ENCODE measurements around the gene GLB1L2.

The GLB1L2 gene

DNA sequence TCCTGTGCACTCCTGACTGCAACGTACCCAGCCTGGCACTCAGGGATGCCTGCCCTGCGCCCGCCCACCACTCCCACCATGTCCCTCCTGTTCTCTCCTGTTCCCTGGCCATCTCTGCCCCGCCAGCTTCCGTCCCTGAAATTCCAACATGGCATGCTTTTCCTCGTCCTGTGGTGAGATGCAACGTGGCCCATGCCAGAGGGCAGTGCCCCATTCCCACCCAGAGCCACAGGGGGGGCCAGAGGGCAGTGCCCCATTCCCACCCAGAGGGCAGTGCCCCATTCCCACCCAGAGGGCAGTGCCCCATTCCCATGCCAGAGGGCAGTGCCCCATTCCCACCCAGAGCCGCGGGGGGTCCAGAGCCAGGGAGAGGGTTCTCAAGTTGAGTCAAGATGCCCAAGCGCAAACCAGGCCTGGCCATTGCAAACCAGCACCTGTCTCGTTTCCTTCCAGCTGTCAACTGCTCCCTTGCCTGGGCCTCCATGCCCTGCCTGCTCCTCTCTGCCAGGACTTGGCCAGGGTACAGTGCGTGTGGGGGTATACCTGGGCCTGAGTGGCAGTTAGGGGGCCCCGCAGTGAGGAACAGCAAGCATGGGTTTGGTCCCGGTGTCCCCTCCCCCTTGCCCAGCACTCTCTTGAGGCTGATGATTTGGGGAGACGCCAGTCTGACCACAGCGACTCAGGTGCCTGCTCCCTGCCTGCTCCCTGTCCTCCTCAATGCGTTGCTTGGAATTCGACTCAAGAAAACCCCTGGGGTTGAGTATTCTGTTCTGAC lies 65.7 kb downstream of the GLB1L2 start:
- Histone ChIP-seq H3K27me3 (ENCODE audit: control insufficient read depth, insufficient read depth, low read length) (peaks cover 3% of the 10 kb centered on the region), H3K36me3 (ENCODE audit: control insufficient read depth, insufficient read depth, low read length) (no peaks in the 10 kb centered on the region), H3K4me1 (ENCODE audit: control insufficient read depth, insufficient read depth, low read length) (peaks cover 5% of the 10 kb centered on the region), H3K9ac (ENCODE audit: low read length) (no peak overlapping the region), H3K9me3 (ENCODE audit: control insufficient read depth, low read length) (no peaks in the 10 kb centered on the region), H3K4me3 (ENCODE audit: low read length) (no peak overlapping the region)

DNA sequence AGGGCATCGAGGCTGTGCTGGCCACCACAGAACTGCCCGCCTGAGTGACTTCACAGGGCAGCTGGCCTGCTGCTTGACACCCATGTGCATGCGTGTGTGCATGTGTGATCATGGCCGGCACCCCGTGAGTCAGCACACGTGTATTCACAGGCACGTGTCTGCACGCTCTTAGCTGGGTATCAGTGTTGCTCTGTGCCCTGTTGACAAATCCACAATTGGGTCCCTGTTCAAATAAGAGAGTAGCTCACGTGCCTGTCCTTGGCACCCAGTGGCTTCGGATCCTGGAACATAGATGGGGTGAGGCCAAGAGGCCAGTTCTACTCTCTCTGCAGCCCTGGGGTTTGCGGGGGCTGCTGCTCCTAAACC lies 66.3 kb downstream of the GLB1L2 start:
- Histone ChIP-seq H3K9ac (ENCODE audit: low read length) (no peak overlapping the region), H3K36me3 (ENCODE audit: control insufficient read depth, insufficient read depth, low read length) (no peaks in the 10 kb centered on the region), H3K4me1 (ENCODE audit: control insufficient read depth, insufficient read depth, low read length) (peaks cover 5% of the 10 kb centered on the region), H3K27me3 (ENCODE audit: control insufficient read depth, insufficient read depth, low read length) (peaks cover 3% of the 10 kb centered on the region), H3K9me3 (ENCODE audit: control insufficient read depth, low read length) (no peaks in the 10 kb centered on the region), H3K4me3 (ENCODE audit: low read length) (no peak overlapping the region)

DNA sequence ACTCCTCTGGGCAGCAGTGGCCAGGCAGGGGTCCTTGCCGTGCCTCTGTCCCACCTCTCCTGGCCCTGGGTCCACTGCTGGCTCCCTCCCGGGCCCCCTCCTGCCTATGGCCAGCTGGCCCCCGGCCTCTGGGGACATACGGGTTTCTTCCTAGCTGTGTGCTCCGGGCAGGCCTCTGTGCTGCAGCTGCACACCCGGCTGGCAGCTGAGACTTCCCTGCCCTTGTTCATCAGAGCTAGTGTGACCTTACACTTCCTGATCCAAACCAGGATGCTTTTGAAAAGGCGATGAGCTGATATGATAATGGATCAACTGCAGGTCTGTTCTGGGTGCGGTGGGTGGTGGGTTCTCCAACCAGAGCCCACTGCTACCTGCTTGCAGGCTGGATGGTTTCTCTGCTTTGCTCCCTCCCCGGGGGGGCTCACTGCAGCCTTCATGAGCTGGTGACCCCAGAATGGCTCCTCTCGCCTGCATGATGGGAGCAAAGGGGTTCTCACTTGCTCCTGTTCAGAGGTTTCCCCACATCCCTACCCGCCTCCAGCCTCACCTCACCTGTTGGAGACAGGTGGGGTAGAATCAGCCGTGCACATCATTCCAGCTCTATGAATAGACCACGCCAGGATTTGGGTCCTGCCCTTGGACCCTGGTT lies 67.0 kb downstream of the GLB1L2 start:
- Histone ChIP-seq H3K9me3 (ENCODE audit: control insufficient read depth, low read length) (no peaks in the 10 kb centered on the region), H3K4me1 (ENCODE audit: control insufficient read depth, insufficient read depth, low read length) (peaks cover 5% of the 10 kb centered on the region), H3K9ac (ENCODE audit: low read length) (no peak overlapping the region), H3K36me3 (ENCODE audit: control insufficient read depth, insufficient read depth, low read length) (no peaks in the 10 kb centered on the region), H3K27me3 (ENCODE audit: control insufficient read depth, insufficient read depth, low read length) (no peaks in the 10 kb centered on the region), H3K4me3 (ENCODE audit: low read length) (no peak overlapping the region)

DNA sequence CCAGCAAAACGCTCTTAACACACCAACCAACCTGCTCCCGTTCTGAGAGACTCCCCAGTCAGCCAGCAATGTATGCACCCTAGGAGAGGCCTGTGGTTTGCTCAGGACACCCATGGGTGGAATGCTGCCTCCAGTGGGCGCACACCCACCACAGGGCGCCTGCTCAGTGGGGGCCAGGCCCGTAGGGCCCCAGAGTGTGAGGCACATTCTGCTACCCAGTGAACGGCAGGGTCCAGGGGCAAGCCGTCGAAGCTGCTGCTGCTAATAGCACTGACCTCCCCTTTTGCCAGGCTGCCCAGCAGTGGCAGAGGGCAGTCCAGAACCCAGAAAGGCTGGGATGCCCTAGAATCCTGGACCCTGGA lies 67.5 kb downstream of the GLB1L2 start:
- no peaks in the 10 kb centered on the region for H3K27me3 ChIP-seq (ENCODE audit: control insufficient read depth, insufficient read depth, low read length)
- no peak overlapping the region for H3K9ac ChIP-seq (ENCODE audit: low read length)
- H3K9me3 ChIP-seq (ENCODE audit: control insufficient read depth, low read length): no peaks in the 10 kb centered on the region
- H3K4me3 ChIP-seq (ENCODE audit: low read length): no peak overlapping the region
- no peaks in the 10 kb centered on the region for H3K36me3 ChIP-seq (ENCODE audit: control insufficient read depth, insufficient read depth, low read length)
- H3K4me1 ChIP-seq (ENCODE audit: control insufficient read depth, insufficient read depth, low read length): peaks cover 5% of the 10 kb centered on the region

DNA sequence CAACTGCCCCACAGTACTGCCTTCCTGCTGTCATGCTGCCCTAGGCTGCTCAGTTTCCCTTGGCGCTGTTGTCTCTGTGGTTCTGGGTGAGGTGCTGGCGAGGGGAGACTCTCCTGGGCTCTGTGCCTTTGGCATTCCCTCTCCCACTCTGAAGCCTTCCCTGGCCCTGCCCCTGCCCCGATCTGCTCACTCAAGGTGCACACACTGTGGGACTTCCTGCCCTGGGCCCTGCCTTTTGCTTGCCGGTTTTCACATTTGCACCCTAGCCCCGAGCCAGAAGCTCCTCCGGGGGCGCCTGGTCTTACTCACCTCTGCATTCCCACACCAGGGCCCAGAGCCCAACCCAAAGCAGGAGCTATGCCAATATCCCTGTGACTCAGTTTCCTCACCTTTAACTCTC lies 68.2 kb downstream of the GLB1L2 start:
- H3K4me3 ChIP-seq (ENCODE audit: low read length): no peak overlapping the region
- H3K9ac ChIP-seq (ENCODE audit: low read length): no peak overlapping the region
- no peaks in the 10 kb centered on the region for H3K9me3 ChIP-seq (ENCODE audit: control insufficient read depth, low read length)
- no peaks in the 10 kb centered on the region for H3K27me3 ChIP-seq (ENCODE audit: control insufficient read depth, insufficient read depth, low read length)
- peaks cover 5% of the 10 kb centered on the region for H3K4me1 ChIP-seq (ENCODE audit: control insufficient read depth, insufficient read depth, low read length)
- no peaks in the 10 kb centered on the region for H3K36me3 ChIP-seq (ENCODE audit: control insufficient read depth, insufficient read depth, low read length)

DNA sequence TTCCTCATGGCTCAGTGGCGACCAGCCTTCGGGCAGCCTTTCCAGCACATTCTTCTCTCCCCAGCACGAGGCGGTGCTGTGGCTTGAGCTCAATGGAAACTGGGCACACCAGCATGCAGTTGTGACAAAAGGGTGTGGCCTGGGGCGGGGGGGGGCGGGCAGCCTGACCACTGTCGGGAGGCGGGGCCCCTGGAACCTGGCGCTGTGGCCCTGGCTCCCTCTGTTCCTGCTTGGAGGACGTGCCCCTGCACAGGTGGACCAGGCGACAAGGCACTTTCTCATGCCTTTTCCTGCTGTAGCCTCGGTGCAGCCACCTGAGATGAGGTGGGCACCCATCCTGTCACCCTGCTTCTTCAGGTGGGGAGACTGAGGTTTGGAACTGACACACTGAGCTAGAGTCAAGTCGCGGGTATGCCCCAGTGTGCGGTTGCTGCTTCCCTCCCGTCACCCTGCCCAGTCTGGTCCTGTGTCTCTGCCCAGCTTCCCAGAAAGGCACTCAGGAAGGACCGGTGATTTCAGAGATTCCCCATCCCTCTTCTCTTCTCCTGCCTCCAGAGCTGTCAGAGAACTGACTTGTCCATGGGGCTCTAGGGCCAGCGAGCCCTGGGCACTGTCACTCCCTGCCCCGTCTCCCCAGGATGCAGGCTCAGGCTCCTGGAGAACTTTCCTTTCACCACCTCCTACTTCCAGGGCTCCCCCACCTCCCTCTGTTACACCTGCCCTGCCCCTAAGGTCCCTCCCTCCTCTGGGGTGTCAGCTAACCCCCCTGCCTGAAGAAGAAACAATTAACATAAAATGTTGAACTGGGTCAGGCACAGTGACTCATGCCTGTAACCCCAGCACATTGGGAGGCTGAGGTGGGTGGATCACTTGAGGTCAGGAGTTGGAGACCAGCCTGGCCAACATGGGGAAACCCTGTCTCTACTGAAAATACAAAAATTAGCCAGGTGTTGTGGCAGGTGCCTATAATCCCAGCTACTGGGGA lies 70.3 kb downstream of the GLB1L2 start:
- Histone ChIP-seq H3K4me1 (ENCODE audit: control insufficient read depth, insufficient read depth, low read length) (peaks cover 5% of the 10 kb centered on the region), H3K27me3 (ENCODE audit: control insufficient read depth, insufficient read depth, low read length) (no peaks in the 10 kb centered on the region), H3K9me3 (ENCODE audit: control insufficient read depth, low read length) (no peaks in the 10 kb centered on the region), H3K36me3 (ENCODE audit: control insufficient read depth, insufficient read depth, low read length) (no peaks in the 10 kb centered on the region), H3K9ac (ENCODE audit: low read length) (no peak overlapping the region), H3K4me3 (ENCODE audit: low read length) (no peak overlapping the region)

DNA sequence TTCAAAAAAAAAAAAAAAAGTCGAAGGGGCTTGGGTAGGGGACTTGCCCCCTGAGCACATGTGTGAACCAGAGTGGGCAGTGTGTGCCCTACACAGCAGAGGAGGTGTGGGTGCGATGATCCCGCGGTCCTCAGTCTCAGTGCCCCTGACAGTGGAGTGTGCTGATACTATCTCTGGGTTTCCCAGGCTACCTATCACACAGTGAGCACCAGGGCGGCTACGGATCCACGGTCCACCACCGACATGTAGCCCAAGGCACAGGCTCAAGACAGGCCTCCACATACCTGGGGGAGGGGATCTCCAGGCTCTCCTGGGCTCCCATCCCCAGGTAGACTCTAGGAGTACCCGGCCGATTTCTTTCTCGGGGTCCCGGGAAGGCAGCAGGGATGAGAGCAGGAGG lies 71.1 kb downstream of the GLB1L2 start:
- Histone ChIP-seq H3K9ac (ENCODE audit: low read length) (no peak overlapping the region), H3K4me1 (ENCODE audit: control insufficient read depth, insufficient read depth, low read length) (peaks cover under 1% of the 10 kb centered on the region), H3K9me3 (ENCODE audit: control insufficient read depth, low read length) (no peaks in the 10 kb centered on the region), H3K4me3 (ENCODE audit: low read length) (no peak overlapping the region), H3K27me3 (ENCODE audit: control insufficient read depth, insufficient read depth, low read length) (no peaks in the 10 kb centered on the region), H3K36me3 (ENCODE audit: control insufficient read depth, insufficient read depth, low read length) (no peaks in the 10 kb centered on the region)

DNA sequence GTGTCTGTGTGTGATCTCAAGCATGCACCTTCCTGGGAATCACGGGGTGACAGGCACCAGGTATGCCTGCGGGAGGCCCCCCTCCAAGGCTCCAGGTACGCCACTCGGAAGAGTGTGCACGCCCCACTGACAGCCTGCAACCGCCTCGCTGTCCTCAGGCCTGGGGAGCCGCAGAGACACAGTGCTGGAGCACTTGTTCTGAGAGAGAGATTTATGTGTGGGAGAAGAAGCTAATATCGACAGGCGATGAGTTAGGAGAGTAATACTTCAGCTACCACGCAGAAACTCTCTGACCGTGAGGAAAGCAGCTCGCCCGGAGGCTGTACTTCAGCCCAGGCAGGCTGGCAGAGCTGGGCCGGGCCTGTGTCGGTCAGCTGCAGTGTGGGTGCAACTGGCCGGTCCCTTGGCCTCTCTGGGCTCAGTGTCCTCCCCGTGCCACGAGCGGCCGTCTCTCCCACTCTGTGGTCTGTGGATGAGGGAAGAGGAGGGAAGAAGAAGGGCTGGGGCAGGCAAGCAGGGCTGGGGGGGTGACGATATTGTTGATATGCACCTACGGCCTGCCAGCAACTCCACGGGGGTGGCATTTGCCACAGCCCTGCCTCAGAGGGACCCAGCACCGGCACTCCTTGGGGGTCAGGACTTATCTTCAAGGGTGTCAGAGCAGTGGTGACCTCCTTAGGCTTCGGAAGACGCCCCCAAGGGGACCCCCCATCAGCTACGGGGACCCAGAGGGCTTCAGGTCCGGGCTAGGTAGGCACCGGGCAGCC lies 73.0 kb downstream of the GLB1L2 start:
- no peaks in the 10 kb centered on the region for H3K9me3 ChIP-seq (ENCODE audit: control insufficient read depth, low read length)
- H3K4me3 ChIP-seq (ENCODE audit: low read length): no peak overlapping the region
- H3K27me3 ChIP-seq (ENCODE audit: control insufficient read depth, insufficient read depth, low read length): peaks cover 4% of the 10 kb centered on the region
- H3K9ac ChIP-seq (ENCODE audit: low read length): no peak overlapping the region
- no peaks in the 10 kb centered on the region for H3K36me3 ChIP-seq (ENCODE audit: control insufficient read depth, insufficient read depth, low read length)
- H3K4me1 ChIP-seq (ENCODE audit: control insufficient read depth, insufficient read depth, low read length): no peaks in the 10 kb centered on the region

DNA sequence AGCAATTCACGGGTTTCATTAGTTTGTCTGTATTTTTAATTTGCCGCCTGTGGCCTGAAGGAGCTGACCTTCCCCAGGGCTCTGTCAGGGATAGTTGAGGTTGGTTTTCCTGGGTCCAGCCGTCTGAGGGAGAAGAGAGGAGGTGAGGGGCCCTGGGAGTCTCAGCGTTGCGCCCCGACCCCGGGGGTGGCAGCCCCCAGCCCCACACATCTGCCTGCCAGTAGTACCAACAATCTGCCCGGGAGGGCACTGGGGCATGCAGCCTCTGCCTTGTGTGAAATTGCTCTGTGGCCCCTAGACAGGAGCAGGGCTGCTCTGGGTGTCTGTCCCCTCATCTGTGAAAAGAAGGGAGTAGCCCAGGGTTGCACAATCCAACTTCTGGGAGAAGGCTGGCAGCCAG lies 73.6 kb downstream of the GLB1L2 start:
- Histone ChIP-seq H3K4me1 (ENCODE audit: control insufficient read depth, insufficient read depth, low read length) (no peaks in the 10 kb centered on the region), H3K9me3 (ENCODE audit: control insufficient read depth, low read length) (no peaks in the 10 kb centered on the region), H3K36me3 (ENCODE audit: control insufficient read depth, insufficient read depth, low read length) (no peaks in the 10 kb centered on the region), H3K4me3 (ENCODE audit: low read length) (no peak overlapping the region), H3K27me3 (ENCODE audit: control insufficient read depth, insufficient read depth, low read length) (peaks cover 11% of the 10 kb centered on the region), H3K9ac (ENCODE audit: low read length) (no peak overlapping the region)

DNA sequence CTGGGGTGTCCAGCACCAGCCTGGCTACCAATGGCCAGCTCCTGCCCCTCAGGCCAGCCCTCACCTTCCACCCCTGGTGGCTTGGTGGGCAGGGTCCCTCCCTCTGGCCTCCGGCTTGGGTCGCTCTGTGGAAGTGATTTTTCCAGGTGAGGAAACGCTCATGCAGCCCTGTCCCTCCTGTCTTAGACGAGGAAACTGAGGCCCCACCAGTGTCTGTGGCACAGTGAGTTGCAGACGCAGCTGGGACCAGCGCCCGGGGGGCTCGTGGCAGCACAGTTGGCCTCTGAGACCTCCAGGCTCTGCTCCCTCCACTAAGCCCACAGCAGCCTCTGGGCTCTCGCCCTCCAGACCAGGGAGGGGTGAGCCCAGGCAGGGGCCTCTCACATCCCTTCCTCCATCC lies 74.1 kb downstream of the GLB1L2 start:
- Histone ChIP-seq H3K36me3 (ENCODE audit: control insufficient read depth, insufficient read depth, low read length) (no peaks in the 10 kb centered on the region), H3K9ac (ENCODE audit: low read length) (no peak overlapping the region), H3K27me3 (ENCODE audit: control insufficient read depth, insufficient read depth, low read length) (peaks cover 15% of the 10 kb centered on the region)

DNA sequence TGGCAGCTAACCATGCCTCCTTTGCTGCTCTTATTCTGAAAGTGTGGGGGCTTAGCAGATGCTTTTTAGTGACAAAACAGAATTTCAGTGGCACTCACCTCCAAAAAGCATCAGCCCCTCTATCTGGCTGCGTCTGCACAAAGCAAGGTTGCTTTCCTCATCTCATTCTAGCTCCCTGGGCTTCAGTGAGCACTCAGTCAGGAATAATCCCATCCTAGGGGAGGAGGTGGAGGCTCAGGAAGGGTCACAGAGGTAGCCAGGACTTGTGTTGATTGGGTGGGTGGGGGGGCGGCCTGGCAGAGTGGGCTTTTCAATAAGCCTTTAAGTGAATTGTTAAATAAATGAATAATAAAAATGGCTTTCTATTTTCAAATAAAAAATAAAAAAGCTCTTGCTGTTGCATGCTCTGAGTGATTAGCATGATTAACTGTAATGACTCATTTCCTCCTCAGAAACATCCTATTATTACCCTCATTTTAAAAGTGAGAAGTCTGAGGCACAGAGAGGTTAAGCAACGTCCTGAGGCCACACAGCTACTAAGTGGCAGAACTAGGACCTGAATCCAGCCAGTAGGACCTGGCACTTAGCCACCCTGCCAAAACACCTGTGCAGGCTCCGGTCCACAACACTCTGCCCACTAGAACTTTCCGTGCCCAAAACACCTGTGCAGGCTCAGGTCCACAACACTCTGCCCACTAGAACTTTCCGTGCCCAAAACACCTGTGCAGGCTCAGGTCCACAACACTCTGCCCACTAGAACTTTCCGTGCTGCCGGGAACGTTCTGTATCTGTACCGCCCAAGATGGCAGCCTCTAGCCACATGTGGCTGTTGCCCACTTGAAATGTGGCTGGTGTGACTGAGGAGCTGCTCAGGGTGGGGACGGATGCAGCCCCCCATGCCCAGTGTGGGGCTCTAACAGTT lies 74.7 kb downstream of the GLB1L2 start:
- H3K4me1 ChIP-seq (ENCODE audit: control insufficient read depth, insufficient read depth, low read length): no peaks in the 10 kb centered on the region
- H3K9me3 ChIP-seq (ENCODE audit: control insufficient read depth, low read length): no peaks in the 10 kb centered on the region
- no peak overlapping the region for H3K9ac ChIP-seq (ENCODE audit: low read length)
- no peak overlapping the region for H3K4me3 ChIP-seq (ENCODE audit: low read length)
- no peaks in the 10 kb centered on the region for H3K36me3 ChIP-seq (ENCODE audit: control insufficient read depth, insufficient read depth, low read length)
- peaks cover 22% of the 10 kb centered on the region for H3K27me3 ChIP-seq (ENCODE audit: control insufficient read depth, insufficient read depth, low read length)

More for the DNA sequence above, 74.1 kb downstream of the GLB1L2 start:
- Histone ChIP-seq H3K4me3 (ENCODE audit: low read length) (no peak overlapping the region), H3K9me3 (ENCODE audit: control insufficient read depth, low read length) (no peaks in the 10 kb centered on the region), H3K4me1 (ENCODE audit: control insufficient read depth, insufficient read depth, low read length) (no peaks in the 10 kb centered on the region)

Data from mucosa of stomach (tissue), 1 donor.